NCI-H2029 treated with DMSO at 0.1 percent for 48 hours (cell line): ENCODE data around the gene NDUFS7.
A peak's percentile ranks its signal among the peaks of the same experiment; 100 is the strongest.
"Not testable (repeated sequence)": the region's sequence is repeated elsewhere in the genome, so short reads cannot be mapped to it uniquely, and the experiment has no call there.

Experiments
- DNase-seq: peaks from one replicate; lab custom pipeline; 2025; lab: John Stamatoyannopoulos, UW

NDUFS7 gene

GRCh38 chr19:1434040-1434366 lies 50.3 kb downstream of the NDUFS7 start:
- no peak for DNase-seq

- DNase-seq, result no peak
These were observed 50.9 kb downstream of the NDUFS7 start for GRCh38 chr19:1434577-1435060.

- no peak for DNase-seq
These were observed 51.8 kb downstream of the NDUFS7 start for GRCh38 chr19:1435378-1435989.

- DNase-seq, result no peak
These were observed 53.9 kb downstream of the NDUFS7 start for GRCh38 chr19:1437609-1438008.

GRCh38 chr19:1438035-1438932 lies 54.6 kb downstream of the NDUFS7 start, which contains the start of gene RPS15:
TSS of gene RPS15 (plus strand) at chr19:1438396. CDS start at chr19:1438426, 30 bp downstream.
- DNase-seq, result peak; percentile 64

GRCh38 chr19:1438933-1439354 lies 55.2 kb downstream of the NDUFS7 start:
- no peak for DNase-seq

- not testable (repeated sequence) for DNase-seq
These were observed 56.1 kb downstream of the NDUFS7 start for GRCh38 chr19:1439525-1440417.

GRCh38 chr19:1440418-1440801 lies 56.7 kb downstream of the NDUFS7 start:
- no peak for DNase-seq

GRCh38 chr19:1441022-1441426 lies 57.3 kb downstream of the NDUFS7 start:
- no peak for DNase-seq

GRCh38 chr19:1441677-1442438 lies 58.2 kb downstream of the NDUFS7 start:
- DNase-seq, result no peak
